Heart left ventricle (tissue), 16 donors: ENCODE measurements around the gene SCYGR2. TPM values are rescaled to one million over a fixed set of nuclear protein-coding genes. Genes with fewer than 3 reads are reported as not detected.

Experiments used
- ATAC-seq, 4 donors: fragments of 200-7000 bp; cut with Tn5 transposase; one replicate each; pipeline ENCODE4 v1.9.1; 2020 to 2022; ENCODE audit warnings: moderate library complexity in 4 of 4, mild to moderate bottlenecking in 3 of 4, moderate number of reproducible peaks in 1 of 4
- DNase-seq, 5 donors: peaks; one replicate each; pipeline ENCODE4 v3.0.0-alpha.2; 2020
- H3K27ac ChIP-seq, 12 donors: fragments of 200-600 bp; sonication (generic) in 4 of 12; one replicate each; pipeline versions ENCODE4 v1.5.0 to v1.8.0; 2016 to 2022; ENCODE audit warnings: mild to moderate bottlenecking in 2 of 12
- H3K27me3 ChIP-seq, 9 donors: fragments of 200-600 bp; sonication (generic) in 2 of 9; one replicate each; pipeline versions ENCODE4 v1.5.1 to v1.8.0; 2016 to 2022; ENCODE audit warnings: mild to moderate bottlenecking in 3 of 9
- H3K36me3 ChIP-seq, 9 donors: fragments of 200-600 bp; sonication (generic) in 2 of 9; one replicate each; pipeline versions ENCODE4 v1.5.0 to v1.8.0; 2018 to 2022; ENCODE audit warnings: mild to moderate bottlenecking in 2 of 9
- H3K4me1 ChIP-seq, 12 donors: fragments of 200-600 bp; sonication (generic) in 4 of 12; one replicate each; pipeline versions ENCODE4 v1.5.0 to v1.8.0; 2016 to 2022; ENCODE audit warnings: mild to moderate bottlenecking in 3 of 12
- H3K4me3 ChIP-seq, 12 donors: fragments of 200-600 bp; sonication (generic) in 4 of 12; one replicate each; pipeline versions ENCODE4 v1.5.0 to v1.8.0; 2017 to 2022; ENCODE audit warnings: mild to moderate bottlenecking in 9 of 12, moderate library complexity in 4 of 12
- H3K9me3 ChIP-seq, 12 donors: fragments of 200-600 bp; sonication (generic) in 4 of 12; one replicate each; pipeline versions ENCODE4 v1.5.0 to v1.8.0; 2016 to 2022; ENCODE audit warnings: mild to moderate bottlenecking in 1 of 12
- POLR2A ChIP-seq, 2 donors: fragments of 450-650 bp; IDR thresholded peaks; one replicate each; pipeline ENCODE4 v1.6.1; 2017; ENCODE audit warnings: antibody characterized with exemption in 2 of 2, mild to moderate bottlenecking in 2 of 2, moderate library complexity in 2 of 2
- WGBS, 4 donors: extraction: QIAGEN DNeasy Blood & Tissue Kit in 2 of 4; methylation state at CpG; one replicate each; pipeline versions ENCODE4 v1.1.5 to v1.1.7; 2013 to 2018; 5-methylcytosine and 5-hydroxymethylcytosine counted together
- intact Hi-C, 10 donors: fragments of 100-400 bp; cut with DNase I; formaldehyde crosslinking; loops; one replicate each; pipeline versions ENCODE4 v1.11.1 to v1.14.2; 2022
- polyA plus RNA-seq, 2 donors: library from polyadenylated mRNA; stranded (reverse); fragments of 200-250 nt; gene quantifications; one replicate each; pipeline ENCODE4 v1.2.3, GENCODE V29; 2013
- total RNA-seq, 9 donors: library from RNA; depleted of rRNA in 2 of 9; stranded (reverse); fragments of >200 nt in 2 of 9; fragmentation: NEBNext Ultra II Directional in 3 of 9; extraction: Animal tissue kit (Norgen Biotek cat#: 25700) in 3 of 9; gene quantifications; one replicate each; pipeline versions ENCODE4 v1.1.0 to v1.2.4, GENCODE V29; 2016 to 2023
- TF ChIP-seq, protein P1 (sequence below), 12 donors: fragments of 200-600 bp; sonication (generic) in 4 of 12; IDR thresholded peaks; one replicate each; pipeline versions ENCODE4 v1.5.0 to v1.8.0; 2018 to 2022; ENCODE audit warnings: antibody characterized with exemption in 12 of 12, mild to moderate bottlenecking in 5 of 12
- donor health status: ischemic (EF 13 %, LVEDD 7.1; RV severe dilation, severe dysfunction).
- donor health status: healthy with polysubstance abuse.
- donor health status: DM: no; HTN: yes; CAD: no.
- donor health status: DM: no; HTN: no; CAD: no.
- donor health status: ischemic (EF 25% LVEDD 6.9; RV normal size, moderate dysfunction).
- donor health status: ischemic (EF 25% LVEDD 5.7; RV mildly dilated, moderate dysfunction).
- donor health status: healthy.
- donor health status: DM: yes; HTN: yes; CAD: no.
- donor health status: ischemic (EF 35%, LVEDD 5.7; RV mildly dilated, moderate dysfunction).
- donor health status: nonischemic (EF 11% LVEDD 7.7; RV severe dilation, severe dysfunction).
- donor health status: DM: yes; HTN: yes; CAD: no.
- donor health status: PGD.
- donor health status: ischemic (EF 29% LVEDD 5.4; RV normal size, mild dysfunction).
- donor health status: nonischemic (EF 23%, LVEDD 6.1; RV moderate dilation, normal function).

SCYGR2 gene
- total and polyA plus RNA-seq, 11 donors: not detected

DNA sequence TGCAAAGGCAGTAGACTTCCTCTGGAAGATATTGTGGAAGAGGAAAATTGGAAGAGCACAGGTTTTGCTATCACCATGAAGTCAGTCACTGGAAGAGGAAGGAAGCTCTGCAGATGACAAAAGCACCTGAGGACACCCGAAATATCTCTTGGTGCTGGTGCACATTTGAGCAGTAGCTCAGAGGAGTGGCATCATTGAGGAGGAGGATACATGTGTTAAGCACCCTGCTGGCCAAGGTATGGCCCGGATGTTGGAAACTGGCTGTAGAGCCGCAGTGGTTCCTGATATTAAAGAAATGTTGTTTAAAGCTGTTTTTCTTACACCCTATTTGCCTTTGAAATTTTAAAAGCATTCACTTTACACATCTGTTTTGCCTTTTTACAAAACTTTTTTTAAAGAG, 32.7 kb upstream of the SCYGR2 start:
- Histone ChIP-seq H3K9me3 (no peaks in the 10 kb centered on the region), H3K27me3 (no peaks in the 10 kb centered on the region), H3K36me3 (peaks cover 0 to 3% (median 0%) of the 10 kb centered on the region in 9 donors), H3K4me1 (peaks cover 0 to 4% (median 0%) of the 10 kb centered on the region in 12 donors), H3K27ac (no peak overlapping the region), H3K4me3 (no peak overlapping the region)
- intact Hi-C loops: loop anchor here in 2 of 10 donors (10.0 kb wide), 1 partner anchor 91 kb away; the partner anchor contains the start of gene AGFG1 (in 2 of the 2)
- TF ChIP-seq, protein P1, sequence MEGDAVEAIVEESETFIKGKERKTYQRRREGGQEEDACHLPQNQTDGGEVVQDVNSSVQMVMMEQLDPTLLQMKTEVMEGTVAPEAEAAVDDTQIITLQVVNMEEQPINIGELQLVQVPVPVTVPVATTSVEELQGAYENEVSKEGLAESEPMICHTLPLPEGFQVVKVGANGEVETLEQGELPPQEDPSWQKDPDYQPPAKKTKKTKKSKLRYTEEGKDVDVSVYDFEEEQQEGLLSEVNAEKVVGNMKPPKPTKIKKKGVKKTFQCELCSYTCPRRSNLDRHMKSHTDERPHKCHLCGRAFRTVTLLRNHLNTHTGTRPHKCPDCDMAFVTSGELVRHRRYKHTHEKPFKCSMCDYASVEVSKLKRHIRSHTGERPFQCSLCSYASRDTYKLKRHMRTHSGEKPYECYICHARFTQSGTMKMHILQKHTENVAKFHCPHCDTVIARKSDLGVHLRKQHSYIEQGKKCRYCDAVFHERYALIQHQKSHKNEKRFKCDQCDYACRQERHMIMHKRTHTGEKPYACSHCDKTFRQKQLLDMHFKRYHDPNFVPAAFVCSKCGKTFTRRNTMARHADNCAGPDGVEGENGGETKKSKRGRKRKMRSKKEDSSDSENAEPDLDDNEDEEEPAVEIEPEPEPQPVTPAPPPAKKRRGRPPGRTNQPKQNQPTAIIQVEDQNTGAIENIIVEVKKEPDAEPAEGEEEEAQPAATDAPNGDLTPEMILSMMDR (IDR thresholded peaks at IDR 0.05): no peak
- TF ChIP-seq POLR2A (IDR thresholded peaks at IDR 0.05): no peak
- ATAC-seq (peak in 1 of 4 donors; percentile 22), DNase-seq (no peak)
- 61 to 87% (median 68%) methylated on average over 3 of the region's 3 CpGs for WGBS, 4 donors

DNA sequence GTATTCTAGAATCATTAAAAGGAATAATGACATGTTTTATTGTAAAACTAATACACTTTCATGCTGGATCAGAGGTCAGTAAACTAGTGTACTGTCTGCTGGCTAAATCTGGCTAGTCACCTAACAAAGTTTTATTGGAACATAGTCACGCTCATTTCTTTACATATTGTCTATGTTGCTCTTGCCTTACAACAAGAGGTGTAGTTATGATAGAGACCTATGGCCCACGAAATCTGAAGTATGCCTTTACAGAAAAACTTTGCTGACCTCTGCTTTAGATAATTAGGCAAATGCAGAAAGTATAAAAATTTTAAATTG, 29.9 kb upstream of the SCYGR2 start:
- intact Hi-C loops: loop anchor here in 2 of 10 donors (10.0 kb wide), 1 partner anchor 94 kb away; the partner anchor contains the start of gene AGFG1 (in 2 of the 2)
- H3K36me3 ChIP-seq: no peaks in the 10 kb centered on the region
- DNase-seq (no peak), ATAC-seq (no peak)
- no peak overlapping the region for H3K4me3 ChIP-seq
- no peak for TF ChIP-seq POLR2A (IDR thresholded peaks at IDR 0.05)
- TF ChIP-seq, protein P1 (IDR thresholded peaks at IDR 0.05): no peak
- H3K27me3 ChIP-seq: no peaks in the 10 kb centered on the region
- H3K4me1 ChIP-seq: peaks cover 0 to 4% (median 0%) of the 10 kb centered on the region in 12 donors
- H3K9me3 ChIP-seq: no peaks in the 10 kb centered on the region
- no peak overlapping the region for H3K27ac ChIP-seq
- 84 to 93% (median 92%) methylated on average over 2 of the region's 2 CpGs for WGBS, 4 donors

DNA sequence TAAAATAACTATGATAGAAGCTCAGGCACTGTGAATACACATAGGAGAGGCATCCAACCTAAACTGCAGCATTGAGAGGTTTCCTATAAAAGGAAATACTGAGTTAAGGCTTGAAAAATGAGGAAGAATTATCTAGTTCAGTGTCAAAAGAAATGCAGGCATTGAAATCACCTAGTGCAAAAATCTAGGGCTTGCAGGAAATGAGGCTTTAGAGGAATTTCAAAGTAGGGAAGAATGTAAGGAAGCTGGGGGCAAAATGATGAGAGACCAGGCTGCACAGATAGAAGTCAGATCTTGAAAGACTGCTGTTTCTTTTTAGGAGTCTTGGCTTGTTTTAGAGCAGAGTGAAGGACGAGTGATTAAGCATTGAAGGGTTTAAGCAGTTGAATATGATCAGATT, 28.1 kb upstream of the SCYGR2 start:
- intact Hi-C loops: no loop called here
- WGBS, 4 donors: 26 to 47% (median 29%) methylated on average over 1 of the region's 1 CpG
- Histone ChIP-seq H3K4me1 (peaks cover 0 to 4% (median 0%) of the 10 kb centered on the region in 12 donors), H3K36me3 (no peaks in the 10 kb centered on the region), H3K4me3 (no peak overlapping the region), H3K27me3 (peaks cover 0 to 2% (median 0%) of the 10 kb centered on the region in 9 donors), H3K27ac (no peak overlapping the region), H3K9me3 (no peaks in the 10 kb centered on the region)
- no peak for ATAC-seq
- no peak for TF ChIP-seq POLR2A (IDR thresholded peaks at IDR 0.05)
- TF ChIP-seq, protein P1 (IDR thresholded peaks at IDR 0.05): no peak
- no peak for DNase-seq

DNA sequence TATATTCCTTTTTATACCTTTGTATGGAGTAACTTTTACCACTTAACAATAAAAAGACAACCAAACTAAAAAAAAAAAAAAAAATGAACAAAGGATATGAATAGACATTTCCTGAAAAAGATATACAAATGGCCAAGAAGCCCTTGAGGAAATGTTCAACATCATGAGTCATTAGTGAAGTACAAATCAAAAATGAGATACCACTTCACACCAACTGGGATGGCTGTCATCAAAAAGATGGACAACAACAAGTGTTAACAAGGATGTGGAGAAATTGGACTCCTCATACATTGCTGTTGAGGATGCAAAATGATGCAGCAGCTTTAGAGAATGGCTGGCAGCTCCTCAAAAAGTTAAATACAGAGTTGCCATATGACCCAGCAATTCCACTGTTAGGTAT, 22.6 kb upstream of the SCYGR2 start:
- no peak overlapping the region for H3K4me3 ChIP-seq
- H3K9me3 ChIP-seq: no peaks in the 10 kb centered on the region
- TF ChIP-seq, protein P1 (IDR thresholded peaks at IDR 0.05): no peak
- no peak for TF ChIP-seq POLR2A (IDR thresholded peaks at IDR 0.05)
- ATAC-seq (no peak), DNase-seq (no peak)
- intact Hi-C loops: no loop called here
- H3K36me3 ChIP-seq: no peaks in the 10 kb centered on the region
- no peak overlapping the region for H3K27ac ChIP-seq
- peaks cover 0 to 6% (median 0%) of the 10 kb centered on the region in 9 donors for H3K27me3 ChIP-seq
- no peaks in the 10 kb centered on the region for H3K4me1 ChIP-seq
